ENCODE measurements around the gene PLEKHF1. TPM values are rescaled to one million over a fixed set of nuclear protein-coding genes. Genes with fewer than 3 reads are reported as not detected.

PLEKHF1 gene
- total RNA-seq, 1 experiment from 2014 or later: 5.5 TPM

GRCh38 chr19:29671393-29672160 is 6.3 kb downstream of the PLEKHF1 start:
- ChIA-PET RAD21 (ENCODE audit: low non-redundant PET in 1 of 2, low total read pairs in 2 of 2, uncharacterized antibody in 2 of 2, unreplicated experiment in 2 of 2) (no interaction called here), POLR2A (no interaction called here), CTCF (interaction anchor here (0.5 to 2.3 kb wide), 3 partner anchors 9 to 57 kb away, joined by 3 to 6 read pairs (median 3); no protein-coding TSS in a partner anchor)
- no peak overlapping the region for H3K27ac ChIP-seq (ENCODE audit: low read depth, low read length)
- peak; percentile 55; the same call in 1 of the 2 replicates for ATAC-seq
- no peaks in the 10 kb centered on the region for H3K9me2 ChIP-seq (ENCODE audit: insufficient read depth)
- no peak overlapping the region for H3K4me3 ChIP-seq (replicated peaks in 1 of 2; ENCODE audit: low read depth in 1 of 2, low read length in 2 of 2)
- no peaks in the 10 kb centered on the region; a peak in 1 of 4 replicates for H3K36me3 ChIP-seq (ENCODE audit: control insufficient read depth in 1 of 2, insufficient read depth in 2 of 2, low read length in 2 of 2)
- H3K4me2 ChIP-seq (ENCODE audit: low read length): no peak overlapping the region
- no peak overlapping the region for H3K9ac ChIP-seq (ENCODE audit: low read length)
- intact Hi-C loops (cut with micrococcal nuclease): no loop called here
- no TSS peak for BruUV-seq (replicated peaks)
- H3K79me2 ChIP-seq (ENCODE audit: insufficient read depth, low read length): peaks cover 13% of the 10 kb centered on the region; the same call in 1 of the 2 replicates
- no peaks in the 10 kb centered on the region for H3K27me3 ChIP-seq (ENCODE audit: insufficient read depth, low read length)
- no peaks in the 10 kb centered on the region for H4K20me1 ChIP-seq (ENCODE audit: insufficient read depth)
- TF ChIP-seq EGR1 (IDR thresholded peaks at IDR 0.05; ENCODE audit: low read depth): no peak
- TF ChIP-seq, protein P1, sequence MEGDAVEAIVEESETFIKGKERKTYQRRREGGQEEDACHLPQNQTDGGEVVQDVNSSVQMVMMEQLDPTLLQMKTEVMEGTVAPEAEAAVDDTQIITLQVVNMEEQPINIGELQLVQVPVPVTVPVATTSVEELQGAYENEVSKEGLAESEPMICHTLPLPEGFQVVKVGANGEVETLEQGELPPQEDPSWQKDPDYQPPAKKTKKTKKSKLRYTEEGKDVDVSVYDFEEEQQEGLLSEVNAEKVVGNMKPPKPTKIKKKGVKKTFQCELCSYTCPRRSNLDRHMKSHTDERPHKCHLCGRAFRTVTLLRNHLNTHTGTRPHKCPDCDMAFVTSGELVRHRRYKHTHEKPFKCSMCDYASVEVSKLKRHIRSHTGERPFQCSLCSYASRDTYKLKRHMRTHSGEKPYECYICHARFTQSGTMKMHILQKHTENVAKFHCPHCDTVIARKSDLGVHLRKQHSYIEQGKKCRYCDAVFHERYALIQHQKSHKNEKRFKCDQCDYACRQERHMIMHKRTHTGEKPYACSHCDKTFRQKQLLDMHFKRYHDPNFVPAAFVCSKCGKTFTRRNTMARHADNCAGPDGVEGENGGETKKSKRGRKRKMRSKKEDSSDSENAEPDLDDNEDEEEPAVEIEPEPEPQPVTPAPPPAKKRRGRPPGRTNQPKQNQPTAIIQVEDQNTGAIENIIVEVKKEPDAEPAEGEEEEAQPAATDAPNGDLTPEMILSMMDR (IDR thresholded peaks at IDR 0.05 in 2 of 3, conservative IDR thresholded peaks at IDR 0.05 in 1 of 3; ENCODE audit: borderline replicate concordance in 1 of 3, insufficient read depth in 1 of 3, low read depth in 2 of 3, low read length in 2 of 3): peak in 2 of 3 experiments; percentile 12 to 26; a peak in 2 of 6 replicates
- H2AFZ ChIP-seq (ENCODE audit: low read depth, low read length, poor library complexity, severe bottlenecking): no peak overlapping the region
- H3K4me1 ChIP-seq (ENCODE audit: control insufficient read depth in 1 of 2, insufficient read depth in 2 of 2, low read length in 2 of 2): peaks cover 11 to 20% of the 10 kb centered on the region in 2 experiments
- no peak for DNase-seq (ENCODE audit: low read depth, low spot score)
- H3K9me3 ChIP-seq (ENCODE audit: control insufficient read depth in 1 of 2, insufficient read depth in 1 of 2, low read depth in 1 of 2, low read length in 2 of 2): no peaks in the 10 kb centered on the region

DNA sequence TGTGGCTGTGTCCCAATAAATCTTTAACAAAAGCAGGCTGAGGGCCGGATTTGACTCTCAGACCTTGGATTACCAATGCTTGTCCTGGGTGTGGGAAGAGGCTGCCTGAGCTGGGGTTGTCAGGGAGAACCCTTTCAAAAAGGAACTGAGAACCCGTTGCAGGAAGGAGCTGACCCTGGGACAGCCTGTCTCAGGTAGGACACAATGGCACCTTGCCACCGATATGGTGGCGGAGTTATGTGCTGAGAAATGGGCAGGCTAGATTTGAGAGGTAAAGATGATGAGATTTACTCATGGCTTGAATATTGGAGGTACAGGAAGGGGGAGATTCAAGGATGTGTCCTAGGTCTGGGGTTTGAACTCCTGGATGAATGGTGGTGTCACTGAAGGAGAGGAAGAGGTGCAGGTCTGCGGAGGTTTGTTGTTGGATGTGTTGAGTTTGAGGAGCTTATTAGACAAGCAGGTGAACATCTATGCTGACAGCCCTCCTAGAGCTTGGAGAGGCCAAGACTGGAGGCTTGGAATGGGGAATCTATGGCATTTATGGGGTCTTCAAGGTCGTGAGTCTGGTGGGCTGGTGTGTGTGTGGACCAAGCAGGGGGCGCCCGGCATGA is 7.2 kb downstream of the PLEKHF1 start:
- Histone ChIP-seq H3K9ac (ENCODE audit: low read length) (no peak overlapping the region), H3K9me2 (ENCODE audit: insufficient read depth) (no peaks in the 10 kb centered on the region), H2AFZ (ENCODE audit: low read depth, low read length, poor library complexity, severe bottlenecking) (no peak overlapping the region), H3K4me1 (ENCODE audit: control insufficient read depth in 1 of 2, insufficient read depth in 2 of 2, low read length in 2 of 2) (peaks cover 8 to 19% of the 10 kb centered on the region in 2 experiments; a peak in 3 of 4 replicates), H4K20me1 (ENCODE audit: insufficient read depth) (no peaks in the 10 kb centered on the region), H3K4me3 (replicated peaks in 1 of 2; ENCODE audit: low read depth in 1 of 2, low read length in 2 of 2) (no peak overlapping the region), H3K79me2 (ENCODE audit: insufficient read depth, low read length) (peaks cover 13% of the 10 kb centered on the region; the same call in 1 of the 2 replicates), H3K4me2 (ENCODE audit: low read length) (no peak overlapping the region), H3K27me3 (ENCODE audit: insufficient read depth, low read length) (no peaks in the 10 kb centered on the region), H3K9me3 (ENCODE audit: control insufficient read depth in 1 of 2, insufficient read depth in 1 of 2, low read depth in 1 of 2, low read length in 2 of 2) (no peaks in the 10 kb centered on the region), H3K27ac (ENCODE audit: low read depth, low read length) (no peak overlapping the region), H3K36me3 (ENCODE audit: control insufficient read depth in 1 of 2, insufficient read depth in 2 of 2, low read length in 2 of 2) (no peaks in the 10 kb centered on the region; a peak in 1 of 4 replicates)
- ATAC-seq (no peak), DNase-seq (ENCODE audit: low read depth, low spot score) (no peak)
- ChIA-PET POLR2A (no interaction called here), CTCF (interaction anchor here (1.7 to 2.3 kb wide), 2 partner anchors 10 to 44 kb away, joined by 3 to 6 read pairs; no protein-coding TSS in a partner anchor), RAD21 (ENCODE audit: low non-redundant PET in 1 of 2, low total read pairs in 2 of 2, uncharacterized antibody in 2 of 2, unreplicated experiment in 2 of 2) (no interaction called here)
- BruUV-seq (replicated peaks): no TSS peak
- TF ChIP-seq ZFX (IDR thresholded peaks at IDR 0.05) (no peak), SIN3A (IDR thresholded peaks at IDR 0.05; ENCODE audit: low read depth) (no peak), EGR1 (IDR thresholded peaks at IDR 0.05; ENCODE audit: low read depth) (no peak), EZH2phosphoT487 (IDR thresholded peaks at IDR 0.05; ENCODE audit: borderline replicate concordance) (no peak), SRF (IDR thresholded peaks at IDR 0.05; ENCODE audit: low read depth) (no peak), ELF1 (IDR thresholded peaks at IDR 0.05; ENCODE audit: borderline replicate concordance, low read depth) (no peak), YY1 (IDR thresholded peaks at IDR 0.05; ENCODE audit: extremely low read depth, insufficient replicate concordance, low read depth, low read length) (no peak), ATF3 (IDR thresholded peaks at IDR 0.05) (no peak), JUND (IDR thresholded peaks at IDR 0.05) (no peak), MAX (IDR thresholded peaks at IDR 0.05) (no peak), POLR2AphosphoS5 (IDR thresholded peaks at IDR 0.05; ENCODE audit: low read depth, low read length) (no peak)
- TF ChIP-seq, protein P1 (IDR thresholded peaks at IDR 0.05 in 2 of 3, conservative IDR thresholded peaks at IDR 0.05 in 1 of 3; ENCODE audit: borderline replicate concordance in 1 of 3, insufficient read depth in 1 of 3, low read depth in 2 of 3, low read length in 2 of 3): no peak
- intact Hi-C loops (cut with micrococcal nuclease): no loop called here
